HCT116 (cell line): ENCODE results near the gene NINJ1. TPM values are rescaled to one million over a fixed set of nuclear protein-coding genes. Genes with fewer than 3 reads are reported as not detected.

Experiments used
- ATAC-seq: fragments of 200-7000 bp; cut with Tn5 transposase; 2 replicates; pipeline ENCODE4 v1.9.1; 2020; ENCODE audit warnings: mild to moderate bottlenecking, moderate library complexity
- BruUV-seq: library from RNA; stranded (reverse); fragments of 400-500 nt; replicated peaks from 2 replicates; lab custom pipeline; 2021; lab: Mats Ljungman, UMichigan
- CTCF ChIA-PET: fragments of 300-600 bp; sonication (Branson Sonifier 250); formaldehyde crosslinking; loops from one replicate; lab custom pipeline; 2021; ENCODE audit warnings: antibody characterized with exemption; lab: Charles Lee
- POLR2A ChIA-PET: fragments of 300-600, 350-600 bp; sonication (Branson Sonifier 250); formaldehyde crosslinking; loops from one replicate; lab custom pipeline; 2021; ENCODE audit warnings: antibody characterized with exemption; lab: Charles Lee
- RAD21 ChIA-PET, 2 experiments: fragments of 300-600 bp; sonication (Branson Sonifier 250); formaldehyde crosslinking; loops; one replicate each; lab custom pipeline; 2023; ENCODE audit warnings: low total read pairs in 2 of 2; ENCODE audit not compliant: uncharacterized antibody in 2 of 2, unreplicated experiment in 2 of 2, low non-redundant PET in 1 of 2; lab: Charles Lee
- DNase-seq: peaks from one replicate; pipeline ENCODE4 v3.0.0-alpha.2; 2010; ENCODE audit warnings: low read depth, low spot score
- H2AFZ ChIP-seq: fragments of 200-600 bp; shearing (Covaris generic), sonication (generic); 2 replicates; pipeline ENCODE4 v1.6.1; 2017; ENCODE audit warnings: low read depth, mixed run types, mixed read lengths, antibody characterized with exemption, low read length; ENCODE audit not compliant: poor library complexity, severe bottlenecking
- H3K27ac ChIP-seq: 2 replicates; pipeline ENCODE4 v1.5.1; 2012; ENCODE audit warnings: low read depth, low read length
- H3K27me3 ChIP-seq: fragments of 200-600 bp; sonication (generic); 2 replicates; pipeline ENCODE4 v1.6.1; 2016; ENCODE audit warnings: mixed run types, low read length, mixed read lengths; ENCODE audit not compliant: insufficient read depth
- H3K36me3 ChIP-seq, 2 experiments: fragments of 200-500 bp in 1 of 2; fragments of 200-600 bp in 1 of 2; sonication (Bioruptor generic) in 1 of 2; sonication (generic) in 1 of 2; 2 replicates each; pipeline versions ENCODE4 v1.5.1 to v1.6.1; 2014 to 2016; ENCODE audit warnings: low read length in 2 of 2, inconsistent platforms in 1 of 2, mixed read lengths in 1 of 2, mixed run types in 1 of 2; ENCODE audit not compliant: insufficient read depth in 2 of 2, control insufficient read depth in 1 of 2
- H3K4me1 ChIP-seq, 2 experiments: fragments of 200-600 bp in 1 of 2; sonication (generic) in 1 of 2; 2 replicates each; pipeline versions ENCODE4 v1.5.1 to v1.6.1; 2012 to 2017; ENCODE audit warnings: low read length in 2 of 2, inconsistent platforms in 1 of 2, mild to moderate bottlenecking in 1 of 2, mixed read lengths in 1 of 2, mixed run types in 1 of 2, moderate library complexity in 1 of 2; ENCODE audit not compliant: insufficient read depth in 2 of 2, control insufficient read depth in 1 of 2
- H3K4me2 ChIP-seq: fragments of 200-600 bp; sonication (generic); 2 replicates; pipeline ENCODE4 v1.6.1; 2017; ENCODE audit warnings: mixed run types, low read length, mixed read lengths
- H3K4me3 ChIP-seq, 2 experiments: fragments of 200-600 bp in 1 of 2; sonication (generic) in 1 of 2; replicated peaks in 1 of 2; 2 replicates each; pipeline ENCODE4 v1.5.1; 2011 to 2016; ENCODE audit warnings: low read length in 2 of 2, control low read depth in 1 of 2, low read depth in 1 of 2, mild to moderate bottlenecking in 1 of 2, mixed read lengths in 1 of 2, mixed run types in 1 of 2
- H3K79me2 ChIP-seq: fragments of 200-600 bp; sonication (generic); 2 replicates; pipeline ENCODE4 v1.6.1; 2017; ENCODE audit warnings: mild to moderate bottlenecking, mixed run types, low read length, moderate library complexity, mixed read lengths; ENCODE audit not compliant: insufficient read depth
- H3K9ac ChIP-seq: fragments of 200-600 bp; sonication (generic); 2 replicates; pipeline ENCODE4 v1.6.1; 2016; ENCODE audit warnings: low read length, mixed read lengths
- H3K9me2 ChIP-seq: fragments of 200-600 bp; sonication (generic), shearing (Covaris generic); 2 replicates; pipeline ENCODE4 v1.6.1; 2017; ENCODE audit warnings: mixed run types, mild to moderate bottlenecking, moderate library complexity; ENCODE audit not compliant: insufficient read depth
- H3K9me3 ChIP-seq, 2 experiments: fragments of 200-500 bp in 1 of 2; fragments of 200-600 bp in 1 of 2; sonication (Bioruptor generic) in 1 of 2; sonication (generic) in 1 of 2; 2 replicates each; pipeline ENCODE4 v1.6.1; 2014 to 2017; ENCODE audit warnings: low read length in 2 of 2, mixed read lengths in 2 of 2, inconsistent platforms in 1 of 2, low read depth in 1 of 2, mild to moderate bottlenecking in 1 of 2, mixed run types in 1 of 2, moderate library complexity in 1 of 2; ENCODE audit not compliant: control insufficient read depth in 1 of 2, insufficient read depth in 1 of 2
- H4K20me1 ChIP-seq: fragments of 200-600 bp; sonication (generic), shearing (Covaris generic); 2 replicates; pipeline ENCODE4 v1.6.1; 2017; ENCODE audit warnings: mixed run types, mild to moderate bottlenecking, moderate library complexity; ENCODE audit not compliant: insufficient read depth
- CEBPB ChIP-seq: IDR thresholded peaks from 2 replicates; pipeline ENCODE4 v1.6.1; 2012; ENCODE audit warnings: low read depth
- ELF1 ChIP-seq: IDR thresholded peaks from 2 replicates; pipeline ENCODE4 v1.6.1; 2012; ENCODE audit warnings: low read depth, borderline replicate concordance
- FOSL1 ChIP-seq: IDR thresholded peaks from 2 replicates; pipeline ENCODE4 v1.6.1; 2012; ENCODE audit warnings: low read depth
- RAD21 ChIP-seq: IDR thresholded peaks from 2 replicates; pipeline ENCODE4 v1.6.1; 2012; ENCODE audit warnings: low read depth, mild to moderate bottlenecking
- SP1 ChIP-seq: IDR thresholded peaks from 2 replicates; pipeline ENCODE4 v1.6.1; 2012; ENCODE audit warnings: low read depth
- SRF ChIP-seq: IDR thresholded peaks from 2 replicates; pipeline ENCODE4 v1.6.1; 2012; ENCODE audit warnings: low read depth
- TCF7L2 ChIP-seq: IDR thresholded peaks from 2 replicates; pipeline ENCODE4 v1.7.0; 2011; ENCODE audit warnings: borderline replicate concordance, inconsistent platforms; ENCODE audit not compliant: insufficient read depth, insufficient read length; ENCODE audit errors: extremely low read depth
- YY1 ChIP-seq: IDR thresholded peaks from 2 replicates; pipeline ENCODE4 v1.6.1; 2011; ENCODE audit warnings: low read length, low read depth, moderate library complexity, mild to moderate bottlenecking; ENCODE audit not compliant: insufficient replicate concordance; ENCODE audit errors: extremely low read depth
- ZFX ChIP-seq: fragments of 450-650 bp; IDR thresholded peaks from 2 replicates; pipeline ENCODE4 v1.6.1; 2017
- intact Hi-C: fragments of 100-400 bp; cut with micrococcal nuclease; formaldehyde crosslinking; loops from 2 replicates; pipeline ENCODE4 v1.10.0; 2022
- total RNA-seq: library from RNA; stranded (reverse); gene quantifications from one replicate; pipeline ENCODE4 v1.2.1, GENCODE V29; 2021; ENCODE audit not compliant: unreplicated experiment
- TF ChIP-seq, protein P1 (sequence below): IDR thresholded peaks from 2 replicates; pipeline ENCODE4 v1.6.1; 2011; ENCODE audit warnings: mild to moderate bottlenecking, low read length, moderate library complexity; ENCODE audit not compliant: insufficient replicate concordance; ENCODE audit errors: extremely low read depth
- TF ChIP-seq, protein P2 (sequence below): IDR thresholded peaks from 2 replicates; pipeline ENCODE4 v1.6.1; 2012; ENCODE audit warnings: low read depth
- TF ChIP-seq, protein P3 (sequence below), 3 experiments: fragments of 200-600 bp in 1 of 3; sonication (generic) in 1 of 3; IDR thresholded peaks in 2 of 3; conservative IDR thresholded peaks in 1 of 3; 2 replicates each; pipeline ENCODE4 v1.5.1; 2012 to 2017; ENCODE audit warnings: low read depth in 2 of 3, low read length in 2 of 3, antibody characterized with exemption in 1 of 3, borderline replicate concordance in 1 of 3, control low read depth in 1 of 3, mild to moderate bottlenecking in 1 of 3, mixed read lengths in 1 of 3, mixed run types in 1 of 3, moderate library complexity in 1 of 3; ENCODE audit not compliant: insufficient read depth in 1 of 3

NINJ1 gene
- total RNA-seq, 1 experiment from 2014 or later = 34.4 TPM

DNA sequence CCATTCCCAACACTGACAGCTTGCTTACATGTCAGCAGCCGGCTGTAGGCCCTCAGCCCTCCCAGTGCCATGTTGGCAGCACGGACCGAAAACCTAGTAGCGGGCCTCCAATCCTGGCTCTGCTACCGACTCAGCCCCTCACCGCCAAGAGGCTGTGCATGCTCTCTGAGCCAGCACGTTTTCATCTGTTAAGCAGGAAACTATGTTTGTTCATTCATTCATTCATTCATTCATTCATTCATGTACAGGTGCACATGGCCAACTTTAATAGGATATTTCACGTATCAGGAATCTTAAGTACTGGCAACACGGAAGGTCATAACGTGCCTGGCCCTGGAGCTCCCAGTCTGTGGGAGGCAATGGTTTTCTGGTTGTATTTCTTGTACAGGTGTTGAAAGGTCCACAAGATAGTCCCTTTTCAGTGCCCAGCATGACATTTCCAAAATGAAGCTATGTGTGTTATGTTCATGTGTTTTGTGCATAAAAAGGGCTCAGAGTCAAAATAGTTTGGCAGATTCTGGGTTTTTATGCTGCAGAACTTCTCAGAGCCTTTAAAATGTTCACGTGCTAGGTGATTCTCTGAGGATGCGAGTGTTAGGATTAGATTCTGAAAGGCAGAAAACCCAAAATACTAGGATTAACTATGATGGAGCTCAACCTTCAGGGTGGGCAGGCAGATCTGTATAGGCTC lies 57.8 kb downstream of the NINJ1 start:
- ChIA-PET RAD21 (no interaction called here), CTCF (no interaction called here), POLR2A (no interaction called here)
- no peak overlapping the region for H3K27ac ChIP-seq
- no peaks in the 10 kb centered on the region for H3K36me3 ChIP-seq
- H3K4me1 ChIP-seq = peaks cover 0 to 6% of the 10 kb centered on the region in 2 experiments; a peak in 1 of 4 replicates
- H3K9me3 ChIP-seq = no peaks in the 10 kb centered on the region
- TF ChIP-seq YY1 (no peak), ZFX (no peak), CEBPB (no peak)
- ATAC-seq (no peak), DNase-seq (no peak)
- no peak overlapping the region for H3K9ac ChIP-seq
- H3K4me2 ChIP-seq = no peak overlapping the region
- no peaks in the 10 kb centered on the region for H3K9me2 ChIP-seq
- no peaks in the 10 kb centered on the region for H4K20me1 ChIP-seq
- no TSS peak for BruUV-seq
- no peak overlapping the region for H3K4me3 ChIP-seq
- intact Hi-C loops = no loop called here
- no peak overlapping the region for H2AFZ ChIP-seq
- H3K27me3 ChIP-seq = no peaks in the 10 kb centered on the region
- no peaks in the 10 kb centered on the region for H3K79me2 ChIP-seq

DNA sequence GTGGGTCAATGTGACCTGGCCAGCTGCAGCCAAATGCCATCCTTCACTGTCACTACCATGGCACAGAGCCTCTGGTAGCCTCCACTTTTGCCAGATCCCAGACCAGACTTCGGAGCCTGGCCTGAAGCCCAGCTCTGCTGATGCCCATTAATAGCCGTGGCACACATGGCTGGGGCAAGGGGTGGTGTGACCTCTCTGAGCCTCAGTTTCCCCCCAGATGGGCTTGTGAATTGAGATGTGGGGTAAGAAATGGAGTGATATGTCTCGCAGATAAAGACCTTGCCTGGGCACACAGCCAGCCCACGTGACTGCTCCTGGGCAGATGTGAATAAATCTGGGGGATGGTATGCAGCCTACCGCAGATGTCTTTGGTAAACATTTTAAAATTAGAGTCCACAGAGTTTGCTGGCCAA lies 61.7 kb downstream of the NINJ1 start:
- DNase-seq (no peak), ATAC-seq (no peak)
- H3K4me3 ChIP-seq = no peak overlapping the region
- intact Hi-C loops = no loop called here
- ChIA-PET RAD21 (no interaction called here), CTCF (no interaction called here), POLR2A (no interaction called here)
- no peak overlapping the region; the same call in 1 of the 2 replicates for H3K27ac ChIP-seq
- H3K4me2 ChIP-seq = no peak overlapping the region
- no peak overlapping the region for H3K9ac ChIP-seq
- H3K4me1 ChIP-seq = peaks cover 0 to 8% of the 10 kb centered on the region in 2 experiments; a peak in 1 of 4 replicates
- no peaks in the 10 kb centered on the region for H3K9me2 ChIP-seq
- no peak overlapping the region for H2AFZ ChIP-seq
- no peaks in the 10 kb centered on the region for H3K9me3 ChIP-seq
- H3K27me3 ChIP-seq = no peaks in the 10 kb centered on the region
- H3K36me3 ChIP-seq = no peaks in the 10 kb centered on the region
- H3K79me2 ChIP-seq = no peaks in the 10 kb centered on the region
- BruUV-seq = no TSS peak
- H4K20me1 ChIP-seq = no peaks in the 10 kb centered on the region
- TF ChIP-seq, protein P1, sequence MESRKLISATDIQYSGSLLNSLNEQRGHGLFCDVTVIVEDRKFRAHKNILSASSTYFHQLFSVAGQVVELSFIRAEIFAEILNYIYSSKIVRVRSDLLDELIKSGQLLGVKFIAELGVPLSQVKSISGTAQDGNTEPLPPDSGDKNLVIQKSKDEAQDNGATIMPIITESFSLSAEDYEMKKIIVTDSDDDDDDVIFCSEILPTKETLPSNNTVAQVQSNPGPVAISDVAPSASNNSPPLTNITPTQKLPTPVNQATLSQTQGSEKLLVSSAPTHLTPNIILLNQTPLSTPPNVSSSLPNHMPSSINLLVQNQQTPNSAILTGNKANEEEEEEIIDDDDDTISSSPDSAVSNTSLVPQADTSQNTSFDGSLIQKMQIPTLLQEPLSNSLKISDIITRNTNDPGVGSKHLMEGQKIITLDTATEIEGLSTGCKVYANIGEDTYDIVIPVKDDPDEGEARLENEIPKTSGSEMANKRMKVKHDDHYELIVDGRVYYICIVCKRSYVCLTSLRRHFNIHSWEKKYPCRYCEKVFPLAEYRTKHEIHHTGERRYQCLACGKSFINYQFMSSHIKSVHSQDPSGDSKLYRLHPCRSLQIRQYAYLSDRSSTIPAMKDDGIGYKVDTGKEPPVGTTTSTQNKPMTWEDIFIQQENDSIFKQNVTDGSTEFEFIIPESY = no peak
- no peak for TF ChIP-seq TCF7L2
- TF ChIP-seq FOSL1 = no peak
- no peak for TF ChIP-seq ELF1
- TF ChIP-seq, protein P2, sequence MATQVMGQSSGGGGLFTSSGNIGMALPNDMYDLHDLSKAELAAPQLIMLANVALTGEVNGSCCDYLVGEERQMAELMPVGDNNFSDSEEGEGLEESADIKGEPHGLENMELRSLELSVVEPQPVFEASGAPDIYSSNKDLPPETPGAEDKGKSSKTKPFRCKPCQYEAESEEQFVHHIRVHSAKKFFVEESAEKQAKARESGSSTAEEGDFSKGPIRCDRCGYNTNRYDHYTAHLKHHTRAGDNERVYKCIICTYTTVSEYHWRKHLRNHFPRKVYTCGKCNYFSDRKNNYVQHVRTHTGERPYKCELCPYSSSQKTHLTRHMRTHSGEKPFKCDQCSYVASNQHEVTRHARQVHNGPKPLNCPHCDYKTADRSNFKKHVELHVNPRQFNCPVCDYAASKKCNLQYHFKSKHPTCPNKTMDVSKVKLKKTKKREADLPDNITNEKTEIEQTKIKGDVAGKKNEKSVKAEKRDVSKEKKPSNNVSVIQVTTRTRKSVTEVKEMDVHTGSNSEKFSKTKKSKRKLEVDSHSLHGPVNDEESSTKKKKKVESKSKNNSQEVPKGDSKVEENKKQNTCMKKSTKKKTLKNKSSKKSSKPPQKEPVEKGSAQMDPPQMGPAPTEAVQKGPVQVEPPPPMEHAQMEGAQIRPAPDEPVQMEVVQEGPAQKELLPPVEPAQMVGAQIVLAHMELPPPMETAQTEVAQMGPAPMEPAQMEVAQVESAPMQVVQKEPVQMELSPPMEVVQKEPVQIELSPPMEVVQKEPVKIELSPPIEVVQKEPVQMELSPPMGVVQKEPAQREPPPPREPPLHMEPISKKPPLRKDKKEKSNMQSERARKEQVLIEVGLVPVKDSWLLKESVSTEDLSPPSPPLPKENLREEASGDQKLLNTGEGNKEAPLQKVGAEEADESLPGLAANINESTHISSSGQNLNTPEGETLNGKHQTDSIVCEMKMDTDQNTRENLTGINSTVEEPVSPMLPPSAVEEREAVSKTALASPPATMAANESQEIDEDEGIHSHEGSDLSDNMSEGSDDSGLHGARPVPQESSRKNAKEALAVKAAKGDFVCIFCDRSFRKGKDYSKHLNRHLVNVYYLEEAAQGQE = no peak
- TF ChIP-seq, protein P3, sequence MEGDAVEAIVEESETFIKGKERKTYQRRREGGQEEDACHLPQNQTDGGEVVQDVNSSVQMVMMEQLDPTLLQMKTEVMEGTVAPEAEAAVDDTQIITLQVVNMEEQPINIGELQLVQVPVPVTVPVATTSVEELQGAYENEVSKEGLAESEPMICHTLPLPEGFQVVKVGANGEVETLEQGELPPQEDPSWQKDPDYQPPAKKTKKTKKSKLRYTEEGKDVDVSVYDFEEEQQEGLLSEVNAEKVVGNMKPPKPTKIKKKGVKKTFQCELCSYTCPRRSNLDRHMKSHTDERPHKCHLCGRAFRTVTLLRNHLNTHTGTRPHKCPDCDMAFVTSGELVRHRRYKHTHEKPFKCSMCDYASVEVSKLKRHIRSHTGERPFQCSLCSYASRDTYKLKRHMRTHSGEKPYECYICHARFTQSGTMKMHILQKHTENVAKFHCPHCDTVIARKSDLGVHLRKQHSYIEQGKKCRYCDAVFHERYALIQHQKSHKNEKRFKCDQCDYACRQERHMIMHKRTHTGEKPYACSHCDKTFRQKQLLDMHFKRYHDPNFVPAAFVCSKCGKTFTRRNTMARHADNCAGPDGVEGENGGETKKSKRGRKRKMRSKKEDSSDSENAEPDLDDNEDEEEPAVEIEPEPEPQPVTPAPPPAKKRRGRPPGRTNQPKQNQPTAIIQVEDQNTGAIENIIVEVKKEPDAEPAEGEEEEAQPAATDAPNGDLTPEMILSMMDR (IDR thresholded peaks at IDR 0.05 in 2 of 3, conservative IDR thresholded peaks at IDR 0.05 in 1 of 3; ENCODE audit: borderline replicate concordance in 1 of 3, insufficient read depth in 1 of 3, low read depth in 2 of 3, low read length in 2 of 3) = no peak
- no peak for TF ChIP-seq RAD21
- no peak for TF ChIP-seq SP1
- TF ChIP-seq SRF = no peak
